Measurements from ENCODE around the gene ZNF165. TPM values are rescaled to one million over a fixed set of nuclear protein-coding genes. Genes with fewer than 3 reads are reported as not detected.

The ZNF165 gene
- total and polyA plus RNA-seq, 2 of the 13 experiments (the other 11 are each of a cell fraction or from before 2014, with no cell fraction given): 0.58 to 8.6 TPM

DNA sequence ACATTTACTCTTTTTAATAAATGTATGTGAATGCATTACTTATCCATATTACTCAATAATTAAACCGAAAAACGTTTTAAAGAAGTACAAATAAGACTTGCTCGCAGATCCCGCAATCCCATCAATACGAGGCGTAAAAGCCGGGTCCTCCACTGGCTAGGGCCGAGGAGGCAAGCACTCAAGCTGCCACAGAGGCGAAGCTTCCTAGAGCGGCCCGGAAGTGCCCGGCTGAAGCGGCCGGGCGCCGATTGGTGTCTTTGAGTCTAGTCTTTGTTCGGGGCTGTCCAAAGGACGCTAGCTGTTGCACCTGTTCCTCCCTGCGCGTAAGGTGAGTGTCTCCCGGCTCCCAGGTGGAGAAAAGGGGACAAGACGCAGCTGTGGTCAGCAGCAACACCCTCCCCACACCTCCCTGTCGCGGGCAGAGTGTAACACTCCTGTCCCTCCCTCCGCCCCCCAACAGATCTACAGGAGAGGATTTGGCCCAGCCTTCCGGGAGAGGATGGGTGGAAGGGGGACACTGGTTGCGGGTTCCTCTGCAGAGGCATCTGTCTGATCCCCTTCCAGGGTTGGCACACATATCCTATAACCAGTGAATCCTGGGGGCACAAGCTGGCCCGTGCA is 44.1 kb downstream of the ZNF165 start, which contains the start of gene ZSCAN16 (continued):
- TF ChIP-seq, protein P1, sequence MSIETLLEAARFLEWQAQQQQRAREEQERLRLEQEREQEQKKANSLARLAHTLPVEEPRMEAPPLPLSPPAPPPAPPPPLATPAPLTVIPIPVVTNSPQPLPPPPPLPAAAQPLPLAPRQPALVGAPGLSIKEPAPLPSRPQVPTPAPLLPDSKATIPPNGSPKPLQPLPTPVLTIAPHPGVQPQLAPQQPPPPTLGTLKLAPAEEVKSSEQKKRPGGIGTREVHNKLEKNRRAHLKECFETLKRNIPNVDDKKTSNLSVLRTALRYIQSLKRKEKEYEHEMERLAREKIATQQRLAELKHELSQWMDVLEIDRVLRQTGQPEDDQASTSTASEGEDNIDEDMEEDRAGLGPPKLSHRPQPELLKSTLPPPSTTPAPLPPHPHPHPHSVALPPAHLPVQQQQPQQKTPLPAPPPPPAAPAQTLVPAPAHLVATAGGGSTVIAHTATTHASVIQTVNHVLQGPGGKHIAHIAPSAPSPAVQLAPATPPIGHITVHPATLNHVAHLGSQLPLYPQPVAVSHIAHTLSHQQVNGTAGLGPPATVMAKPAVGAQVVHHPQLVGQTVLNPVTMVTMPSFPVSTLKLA (IDR thresholded peaks at IDR 0.05): no peak
- no peak for TF ChIP-seq MLLT10 (CRISPR knock-in tag; IDR thresholded peaks at IDR 0.05)
- TF ChIP-seq DNMT1 (CRISPR knock-in tag; IDR thresholded peaks at IDR 0.05): peak; percentile 88; the same call in 1 of the 2 replicates
- TF ChIP-seq RELA (CRISPR knock-in tag; IDR thresholded peaks at IDR 0.05): 0 out of 2 replicates have a peak, but pooled peaks have one; percentile 31
- no peak for TF ChIP-seq ZNF10 (CRISPR knock-in tag; IDR thresholded peaks at IDR 0.05; ENCODE audit: borderline replicate concordance, low read depth)
- TF ChIP-seq NCOA2 (CRISPR knock-in tag; IDR thresholded peaks at IDR 0.05): peak; percentile 44; the same call in 1 of the 2 replicates
- TF ChIP-seq RARA (CRISPR knock-in tag; IDR thresholded peaks at IDR 0.05): peak; percentile 38; the same call in 1 of the 2 replicates
- TF ChIP-seq SRSF1 (optimal IDR thresholded peaks at IDR 0.05; ENCODE audit: low read depth, low read length): peak; percentile 59
- TF ChIP-seq SUZ12 (IDR thresholded peaks at IDR 0.05; ENCODE audit: low read depth, low read length): no peak
- peak; percentile 49 for TF ChIP-seq IKZF4 (CRISPR knock-in tag; IDR thresholded peaks at IDR 0.05; ENCODE audit: borderline replicate concordance, low read depth, not compliant biosample characterization)
- peak; percentile 54; the same call in 1 of the 2 replicates for TF ChIP-seq ZNF205 (CRISPR knock-in tag; IDR thresholded peaks at IDR 0.05)
- TF ChIP-seq, protein P2, sequence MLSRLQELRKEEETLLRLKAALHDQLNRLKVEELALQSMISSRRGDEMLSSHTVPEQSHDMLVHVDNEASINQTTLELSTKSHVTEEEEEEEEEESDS (CRISPR knock-in tag; IDR thresholded peaks at IDR 0.05; ENCODE audit: borderline replicate concordance): no peak
- TF ChIP-seq MYNN (CRISPR knock-in tag; IDR thresholded peaks at IDR 0.05; ENCODE audit: low read depth): no peak
- TF ChIP-seq, protein P3, sequence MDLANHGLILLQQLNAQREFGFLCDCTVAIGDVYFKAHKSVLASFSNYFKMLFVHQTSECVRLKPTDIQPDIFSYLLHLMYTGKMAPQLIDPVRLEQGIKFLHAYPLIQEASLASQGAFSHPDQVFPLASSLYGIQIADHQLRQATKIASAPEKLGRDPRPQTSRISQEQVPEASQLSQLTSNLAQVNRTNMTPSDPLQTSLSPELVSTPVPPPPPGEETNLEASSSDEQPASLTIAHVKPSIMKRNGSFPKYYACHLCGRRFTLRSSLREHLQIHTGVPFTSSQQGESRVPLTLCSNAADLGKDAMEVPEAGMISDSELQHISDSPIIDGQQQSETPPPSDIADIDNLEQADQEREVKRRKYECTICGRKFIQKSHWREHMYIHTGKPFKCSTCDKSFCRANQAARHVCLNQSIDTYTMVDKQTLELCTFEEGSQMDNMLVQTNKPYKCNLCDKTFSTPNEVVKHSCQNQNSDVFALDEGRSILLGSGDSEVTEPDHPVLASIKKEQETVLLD (CRISPR knock-in tag; IDR thresholded peaks at IDR 0.05; ENCODE audit: low read depth): 0 out of 2 replicates have a peak, but pooled peaks have one; percentile 28
- TF ChIP-seq ZNF337 (CRISPR knock-in tag; IDR thresholded peaks at IDR 0.05; ENCODE audit: borderline replicate concordance, low read depth): 0 out of 2 replicates have a peak, but pooled peaks have one; percentile 55
- peak; percentile 61; the same call in 1 of the 2 replicates for TF ChIP-seq TP53 (CRISPR knock-in tag; conservative IDR thresholded peaks at IDR 0.05)
- TF ChIP-seq, protein P4, sequence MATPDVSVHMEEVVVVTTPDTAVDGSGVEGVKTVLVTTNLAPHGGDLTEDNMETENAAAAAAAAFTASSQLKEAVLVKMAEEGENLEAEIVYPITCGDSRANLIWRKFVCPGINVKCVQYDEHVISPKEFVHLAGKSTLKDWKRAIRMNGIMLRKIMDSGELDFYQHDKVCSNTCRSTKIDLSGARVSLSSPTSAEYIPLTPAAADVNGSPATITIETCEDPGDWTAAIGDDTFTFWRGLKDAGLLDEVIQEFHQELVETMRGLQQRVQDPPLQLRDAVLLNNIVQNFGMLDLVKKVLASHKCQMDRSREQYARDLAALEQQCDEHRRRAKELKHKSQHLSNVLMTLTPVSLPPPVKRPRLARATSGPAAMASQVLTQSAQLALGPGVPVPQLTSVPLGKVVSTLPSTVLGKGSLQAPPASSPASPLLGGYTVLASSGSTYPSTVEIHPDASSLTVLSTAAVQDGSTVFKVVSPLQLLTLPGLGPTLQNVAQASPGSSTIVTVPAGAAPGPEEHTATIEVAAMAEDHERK (CRISPR knock-in tag; IDR thresholded peaks at IDR 0.05; ENCODE audit: low read depth): peak; percentile 47; the same call in 1 of the 2 replicates
- TF ChIP-seq AGO1 (IDR thresholded peaks at IDR 0.05; ENCODE audit: low read depth, low read length, poor library complexity, severe bottlenecking): peak; percentile 39
- TF ChIP-seq ZNF451 (CRISPR knock-in tag; IDR thresholded peaks at IDR 0.05): peak; percentile 86; the same call in 1 of the 2 replicates
- TF ChIP-seq, protein P5, sequence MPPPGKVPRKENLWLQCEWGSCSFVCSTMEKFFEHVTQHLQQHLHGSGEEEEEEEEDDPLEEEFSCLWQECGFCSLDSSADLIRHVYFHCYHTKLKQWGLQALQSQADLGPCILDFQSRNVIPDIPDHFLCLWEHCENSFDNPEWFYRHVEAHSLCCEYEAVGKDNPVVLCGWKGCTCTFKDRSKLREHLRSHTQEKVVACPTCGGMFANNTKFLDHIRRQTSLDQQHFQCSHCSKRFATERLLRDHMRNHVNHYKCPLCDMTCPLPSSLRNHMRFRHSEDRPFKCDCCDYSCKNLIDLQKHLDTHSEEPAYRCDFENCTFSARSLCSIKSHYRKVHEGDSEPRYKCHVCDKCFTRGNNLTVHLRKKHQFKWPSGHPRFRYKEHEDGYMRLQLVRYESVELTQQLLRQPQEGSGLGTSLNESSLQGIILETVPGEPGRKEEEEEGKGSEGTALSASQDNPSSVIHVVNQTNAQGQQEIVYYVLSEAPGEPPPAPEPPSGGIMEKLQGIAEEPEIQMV (CRISPR knock-in tag; IDR thresholded peaks at IDR 0.05; ENCODE audit: low read depth): no peak
- TF ChIP-seq TBL1XR1 (IDR thresholded peaks at IDR 0.05; ENCODE audit: borderline replicate concordance, low read length, partially characterized antibody): peak; percentile 34
- peak; percentile 82 for TF ChIP-seq ZNF264 (CRISPR knock-in tag; IDR thresholded peaks at IDR 0.05)
- TF ChIP-seq KMT2B (CRISPR knock-in tag; IDR thresholded peaks at IDR 0.05): peak; percentile 99
- TF ChIP-seq ZNF3 (CRISPR knock-in tag; IDR thresholded peaks at IDR 0.05): peak; percentile 55; the same call in 1 of the 2 replicates
- TF ChIP-seq KDM2A (CRISPR knock-in tag; IDR thresholded peaks at IDR 0.05; ENCODE audit: borderline replicate concordance, low read depth): peak; percentile 99

Data from HepG2 (cell line).